Measurements from ENCODE around the gene VAMP2. TPM values are rescaled to one million over a fixed set of nuclear protein-coding genes. Genes with fewer than 3 reads are reported as not detected.
A peak's percentile ranks its signal among the peaks of the same experiment; 100 is the strongest.

VAMP2 gene
- total RNA-seq, 1 donor from 2014 or later, result 28.0 TPM

GRCh38 chr17:8110456-8110804 is 52.3 kb downstream of the VAMP2 start:
- H3K4me1 ChIP-seq (ENCODE audit: insufficient read depth, low read length), result peaks cover 6% of the 10 kb centered on the region
- Mint-ChIP-seq H3K4me1 (ENCODE audit: low read depth, unreplicated experiment) (peaks cover 4% of the 10 kb centered on the region), H3K36me3 (ENCODE audit: low read depth, unreplicated experiment) (no peaks in the 10 kb centered on the region), H3K9me3 (ENCODE audit: unreplicated experiment) (peaks cover 2% of the 10 kb centered on the region), H3K4me3 (ENCODE audit: unreplicated experiment) (no peak overlapping the region), H3K27ac (ENCODE audit: unreplicated experiment) (no peak overlapping the region), H3K27me3 (ENCODE audit: low read depth, unreplicated experiment) (peaks cover 76% of the 10 kb centered on the region)
- H3K27me3 ChIP-seq (ENCODE audit: insufficient read depth, low read length), result peaks cover 45% of the 10 kb centered on the region
- DNase-seq (ENCODE audit: low read depth), result no peak
- no peak overlapping the region for H3K4me3 ChIP-seq (ENCODE audit: insufficient read depth, low read depth, low read length)
- FAIRE-seq, result no peak
- H3K4me2 ChIP-seq (ENCODE audit: low read length), result peak overlapping the region; percentile 46
- H3K27ac ChIP-seq (ENCODE audit: low read depth, low read length), result no peak overlapping the region
- H3K79me2 ChIP-seq (ENCODE audit: insufficient read depth, low read length), result no peaks in the 10 kb centered on the region
- H2AFZ ChIP-seq (ENCODE audit: low read depth, low read length), result no peak overlapping the region
- H3K36me3 ChIP-seq (ENCODE audit: insufficient read depth, low read length), result no peaks in the 10 kb centered on the region
- no peaks in the 10 kb centered on the region for H3K9me3 ChIP-seq (ENCODE audit: insufficient read depth, low read depth, low read length)
- H4K20me1 ChIP-seq (ENCODE audit: insufficient read depth, low read length), result no peaks in the 10 kb centered on the region
- no peak overlapping the region for H3K9ac ChIP-seq (ENCODE audit: low read length)
- no peak for TF ChIP-seq CTCF (IDR thresholded peaks at IDR 0.05; ENCODE audit: insufficient read depth, low read depth, low read length)
- no peak for TF ChIP-seq EZH2 (IDR thresholded peaks at IDR 0.05; ENCODE audit: insufficient read depth, low read length)

GRCh38 chr17:8109661-8110455 is 52.9 kb downstream of the VAMP2 start:
- Histone ChIP-seq H3K4me3 (ENCODE audit: insufficient read depth, low read depth, low read length) (peak overlapping the region; percentile 10), H3K4me1 (ENCODE audit: insufficient read depth, low read length) (peaks cover 6% of the 10 kb centered on the region), H3K79me2 (ENCODE audit: insufficient read depth, low read length) (no peaks in the 10 kb centered on the region), H3K9me3 (ENCODE audit: insufficient read depth, low read depth, low read length) (no peaks in the 10 kb centered on the region), H3K4me2 (ENCODE audit: low read length) (peak overlapping the region; percentile 46), H3K36me3 (ENCODE audit: insufficient read depth, low read length) (no peaks in the 10 kb centered on the region), H2AFZ (ENCODE audit: low read depth, low read length) (peak overlapping the region; percentile 34), H3K27ac (ENCODE audit: low read depth, low read length) (no peak overlapping the region), H4K20me1 (ENCODE audit: insufficient read depth, low read length) (no peaks in the 10 kb centered on the region), H3K27me3 (ENCODE audit: insufficient read depth, low read length) (peaks cover 39% of the 10 kb centered on the region), H3K9ac (ENCODE audit: low read length) (no peak overlapping the region)
- TF ChIP-seq CTCF (IDR thresholded peaks at IDR 0.05; ENCODE audit: insufficient read depth, low read depth, low read length), result peak; percentile 44
- TF ChIP-seq EZH2 (IDR thresholded peaks at IDR 0.05; ENCODE audit: insufficient read depth, low read length), result peak; percentile 57
- Mint-ChIP-seq H3K4me3 (ENCODE audit: unreplicated experiment) (no peak overlapping the region), H3K36me3 (ENCODE audit: low read depth, unreplicated experiment) (no peaks in the 10 kb centered on the region), H3K4me1 (ENCODE audit: low read depth, unreplicated experiment) (peaks cover 4% of the 10 kb centered on the region), H3K9me3 (ENCODE audit: unreplicated experiment) (peaks cover 2% of the 10 kb centered on the region), H3K27ac (ENCODE audit: unreplicated experiment) (no peak overlapping the region), H3K27me3 (ENCODE audit: low read depth, unreplicated experiment) (peaks cover 76% of the 10 kb centered on the region)
- FAIRE-seq (no peak), DNase-seq (ENCODE audit: low read depth) (no peak)

Small RNAs within 50 kb of the gene (microRNA-seq; reads per million reads assigned to microRNA genes)
- gene MIR4521 (280 reads per million, percentile 74 among the genes with 10 or more reads in this experiment), gene MIR6883 (1.1 reads per million)

Other genes starting within 250 kb of the VAMP2 start
- 0.54 and 1.1 TPM in 2 replicates for gene RNF227, start 246.7 kb downstream of the VAMP2 start, total RNA-seq
- gene KCNAB3, start 233.1 kb downstream of the VAMP2 start, total RNA-seq, result 1.0 and 1.4 TPM in 2 replicates
- gene TRAPPC1, start 231.0 kb downstream of the VAMP2 start, total RNA-seq, result 184 and 188 TPM in 2 replicates
- gene CNTROB, start 230.7 kb downstream of the VAMP2 start, total RNA-seq, result 22.3 and 25.3 TPM in 2 replicates
- not detected in 2 replicates for gene GUCY2D, start 160.3 kb downstream of the VAMP2 start, total RNA-seq
- not detected in 2 replicates for gene ALOX15B, start 123.9 kb downstream of the VAMP2 start, total RNA-seq
- gene ALOX12B, start 75.2 kb downstream of the VAMP2 start, total RNA-seq, result not detected in 2 replicates
- 0.17 and 0.82 TPM in 2 replicates for gene ALOXE3, start 44.4 kb downstream of the VAMP2 start, total RNA-seq
- 0.64 and 1.0 TPM in 2 replicates for gene HES7, start 38.8 kb downstream of the VAMP2 start, total RNA-seq
- gene PER1, start 10.5 kb downstream of the VAMP2 start, total RNA-seq, result 17.0 and 18.1 TPM in 2 replicates
- gene TMEM107, start 13.4 kb upstream of the VAMP2 start, total RNA-seq, result 9.4 and 10.1 TPM in 2 replicates
- gene BORCS6, start 27.2 kb upstream of the VAMP2 start, total RNA-seq, result 5.7 and 6.6 TPM in 2 replicates
- gene AURKB, start 47.6 kb upstream of the VAMP2 start, total RNA-seq, result 3.7 and 7.6 TPM in 2 replicates
- 14.3 and 14.7 TPM in 2 replicates for gene CTC1, start 85.1 kb upstream of the VAMP2 start, total RNA-seq
- gene PFAS, start 86.3 kb upstream of the VAMP2 start, total RNA-seq, result 33.7 and 35.4 TPM in 2 replicates
- 14.1 and 16.1 TPM in 2 replicates for gene RANGRF, start 125.7 kb upstream of the VAMP2 start, total RNA-seq
- gene SLC25A35, start 132.5 kb upstream of the VAMP2 start, total RNA-seq, result 2.1 and 2.8 TPM in 2 replicates
- gene ARHGEF15, start 147.3 kb upstream of the VAMP2 start, total RNA-seq, result 0.23 TPM in 1 of 2 replicates, not detected in the other
- gene ODF4, start 176.9 kb upstream of the VAMP2 start, total RNA-seq, result not detected in 2 replicates
- gene RPL26, start 220.2 kb upstream of the VAMP2 start, total RNA-seq, result 1,192 and 1,342 TPM in 2 replicates
- not detected in 2 replicates for gene RNF222, start 234.9 kb upstream of the VAMP2 start, total RNA-seq